GM18526 (cell line): Measurements from ENCODE around the gene ABCA4.

Experiments used
- POLR2A ChIP-seq: IDR thresholded peaks from 3 replicates; pipeline ENCODE4 v1.6.1; 2011; ENCODE audit not compliant: insufficient read length; ENCODE audit errors: extremely low read depth

The ABCA4 gene

GRCh38 chr1:94120991-94121390, at the start of gene ABCA4:
TSS of gene ABCA4 (minus strand) at chr1:94121148. CDS start at chr1:94121045, 103 bp downstream.
- no peak for TF ChIP-seq POLR2A

GRCh38 chr1:94169126-94169525, 48.2 kb upstream of the ABCA4 start:
- no peak for TF ChIP-seq POLR2A

- TF ChIP-seq POLR2A, result no peak
Measured at GRCh38 chr1:94165843-94166242, 44.9 kb upstream of the ABCA4 start.

GRCh38 chr1:94160811-94161210, 39.9 kb upstream of the ABCA4 start:
- TF ChIP-seq POLR2A, result no peak

GRCh38 chr1:94156096-94156625, 35.2 kb upstream of the ABCA4 start:
- no peak for TF ChIP-seq POLR2A

GRCh38 chr1:94154989-94155388, 34.0 kb upstream of the ABCA4 start:
- no peak for TF ChIP-seq POLR2A

- no peak for TF ChIP-seq POLR2A
Measured at GRCh38 chr1:94153133-94153532, 32.2 kb upstream of the ABCA4 start.

GRCh38 chr1:94146273-94146672, 25.3 kb upstream of the ABCA4 start:
- no peak for TF ChIP-seq POLR2A

GRCh38 chr1:94144836-94145235, 23.9 kb upstream of the ABCA4 start:
- TF ChIP-seq POLR2A, result no peak

GRCh38 chr1:94143809-94144176, 22.8 kb upstream of the ABCA4 start:
- TF ChIP-seq POLR2A, result no peak

GRCh38 chr1:94143173-94143808, 22.3 kb upstream of the ABCA4 start:
- no peak for TF ChIP-seq POLR2A

GRCh38 chr1:94142583-94142982, 21.6 kb upstream of the ABCA4 start:
- no peak for TF ChIP-seq POLR2A

- no peak for TF ChIP-seq POLR2A
Measured at GRCh38 chr1:94142022-94142421, 21.1 kb upstream of the ABCA4 start.

GRCh38 chr1:94132111-94132510, 11.2 kb upstream of the ABCA4 start:
- no peak for TF ChIP-seq POLR2A

- no peak for TF ChIP-seq POLR2A
Measured at GRCh38 chr1:94130851-94131595, 10.1 kb upstream of the ABCA4 start.

GRCh38 chr1:94126651-94127050, 5.7 kb upstream of the ABCA4 start:
- no peak for TF ChIP-seq POLR2A
